ENCODE results near the gene PPP1R37. TPM values are rescaled to one million over a fixed set of nuclear protein-coding genes. Genes with fewer than 3 reads are reported as not detected.

The PPP1R37 gene
- polyA plus RNA-seq, 3 donors = 23.3 to 39.5 (median 32.4) TPM

- no peak for DNase-seq (ENCODE audit: extremely low read depth in 1 of 11, low read depth in 9 of 11, low spot score in 4 of 11)
These were observed 79.7 kb downstream of the PPP1R37 start for GRCh38 chr19:45172611-45173208.

GRCh38 chr19:45173816-45174215 lies 80.8 kb downstream of the PPP1R37 start:
- DNase-seq (ENCODE audit: extremely low read depth in 1 of 11, low read depth in 9 of 11, low spot score in 4 of 11) = no peak

DNA sequence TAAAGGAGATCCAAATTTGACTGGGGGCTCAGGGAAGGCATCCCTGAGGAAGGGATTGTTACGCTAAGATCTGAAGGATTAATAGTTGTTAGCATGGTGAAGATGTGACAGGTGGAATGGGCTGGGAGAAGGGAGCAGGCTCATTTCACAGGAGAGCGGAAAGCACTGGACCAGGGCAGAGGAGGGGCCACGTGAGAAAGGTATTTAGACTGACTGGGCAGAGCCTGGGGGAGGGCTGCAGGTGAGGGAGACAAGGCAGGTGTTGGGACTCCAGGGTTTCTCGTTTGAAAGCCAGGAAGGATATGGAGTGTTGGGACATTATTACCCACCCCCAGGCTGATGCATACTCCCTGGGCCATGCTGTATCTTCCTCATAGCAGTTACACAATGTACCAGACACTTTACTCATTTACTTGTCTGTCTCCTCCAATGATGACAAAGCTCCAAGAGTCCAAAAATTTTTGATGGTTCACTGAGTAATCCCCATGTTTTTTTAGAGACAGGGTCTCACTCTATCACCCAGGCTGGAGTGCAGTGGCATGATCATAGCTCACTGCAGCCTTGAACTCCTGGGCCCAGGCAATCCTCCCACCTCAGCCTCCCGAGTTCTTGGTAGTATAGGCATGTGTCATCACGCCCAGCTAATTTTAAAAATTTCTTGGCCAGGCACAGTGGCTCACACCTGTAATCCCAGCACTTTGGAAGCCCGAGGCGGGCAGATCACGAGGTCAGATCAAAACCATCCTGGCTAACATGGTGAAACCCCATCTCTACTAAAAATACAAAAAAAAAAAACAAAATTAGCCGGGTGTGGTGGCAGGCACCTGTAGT lies 82.8 kb downstream of the PPP1R37 start:
- no peak for DNase-seq (ENCODE audit: extremely low read depth in 1 of 11, low read depth in 9 of 11, low spot score in 4 of 11)

DNA sequence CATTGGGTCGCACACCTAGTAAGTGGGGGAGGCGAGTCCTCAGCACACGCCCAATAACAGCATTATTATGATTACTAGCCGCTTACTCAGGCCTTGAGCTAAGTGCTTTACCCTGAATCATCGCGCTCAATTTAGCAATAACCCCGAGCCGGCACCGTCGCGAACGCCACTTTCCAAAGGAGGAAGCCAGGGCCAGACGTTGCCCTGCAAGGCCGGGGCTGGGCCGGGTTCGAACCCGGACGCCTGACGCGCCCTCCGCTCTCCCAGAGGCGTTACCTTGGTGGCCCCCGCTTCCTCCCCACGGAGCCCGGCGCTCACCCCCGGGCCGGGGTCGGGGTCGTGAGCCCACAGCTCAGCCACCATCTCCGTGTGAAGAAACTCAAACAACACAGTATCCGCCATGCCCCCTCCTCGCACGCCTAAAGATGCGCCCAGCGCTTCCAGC lies 84.9 kb downstream of the PPP1R37 start, which contains the start of gene TRAPPC6A:
TRAPPC6A (minus strand) TSS at position 421 of the 445 bp plus-strand sequence; CDS start at position 402, 19 bp downstream.
- DNase-seq (ENCODE audit: extremely low read depth in 1 of 11, low read depth in 9 of 11, low spot score in 4 of 11) = no peak

DNA sequence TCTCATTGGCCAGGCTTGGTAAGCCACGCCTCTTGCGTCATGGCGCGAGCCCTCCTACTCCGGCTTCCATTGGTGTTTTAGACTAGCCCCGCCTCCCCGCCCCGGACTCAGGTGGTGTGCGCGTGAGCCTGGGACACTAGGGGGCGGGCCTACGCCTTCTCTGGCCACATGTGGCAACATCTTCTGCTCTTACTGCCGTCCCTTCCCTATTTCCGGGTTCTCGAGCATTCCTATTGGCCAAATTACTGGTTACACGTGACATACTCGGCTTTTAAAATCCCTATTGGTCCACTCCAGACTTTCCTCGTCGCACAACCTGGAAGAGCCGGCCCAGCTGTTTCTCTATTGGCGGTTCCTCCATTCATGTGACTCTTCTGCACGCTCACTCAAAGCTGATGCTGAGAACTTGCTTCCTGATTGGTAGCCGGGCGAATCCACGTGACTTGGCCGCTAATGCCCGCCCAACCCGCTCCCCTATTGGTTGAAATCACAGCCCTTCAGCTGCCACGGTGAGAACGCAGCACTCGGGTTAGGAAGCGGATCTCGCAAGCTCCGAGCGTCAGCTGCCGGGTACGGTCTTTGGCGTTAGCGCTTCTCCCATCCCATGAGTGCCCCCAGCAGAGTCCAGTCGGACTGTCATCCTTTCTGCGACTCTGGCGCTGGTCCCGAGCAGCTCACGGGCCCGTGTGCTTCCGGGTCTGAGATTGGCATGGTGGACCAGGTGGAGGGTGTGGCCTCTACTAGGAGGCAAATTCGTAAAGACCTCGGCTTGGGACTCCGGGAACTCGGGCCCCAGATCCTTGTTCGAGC lies 85.5 kb downstream of the PPP1R37 start, which contains the start of gene BLOC1S3:
BLOC1S3 (plus strand) TSS at position 523 of the 810 bp plus-strand sequence. CDS start 513 bp downstream, outside the sequence.
- DNase-seq (ENCODE audit: extremely low read depth in 1 of 11, low read depth in 9 of 11, low spot score in 4 of 11) = peak; percentile 97 to 100 (median 100)

DNA sequence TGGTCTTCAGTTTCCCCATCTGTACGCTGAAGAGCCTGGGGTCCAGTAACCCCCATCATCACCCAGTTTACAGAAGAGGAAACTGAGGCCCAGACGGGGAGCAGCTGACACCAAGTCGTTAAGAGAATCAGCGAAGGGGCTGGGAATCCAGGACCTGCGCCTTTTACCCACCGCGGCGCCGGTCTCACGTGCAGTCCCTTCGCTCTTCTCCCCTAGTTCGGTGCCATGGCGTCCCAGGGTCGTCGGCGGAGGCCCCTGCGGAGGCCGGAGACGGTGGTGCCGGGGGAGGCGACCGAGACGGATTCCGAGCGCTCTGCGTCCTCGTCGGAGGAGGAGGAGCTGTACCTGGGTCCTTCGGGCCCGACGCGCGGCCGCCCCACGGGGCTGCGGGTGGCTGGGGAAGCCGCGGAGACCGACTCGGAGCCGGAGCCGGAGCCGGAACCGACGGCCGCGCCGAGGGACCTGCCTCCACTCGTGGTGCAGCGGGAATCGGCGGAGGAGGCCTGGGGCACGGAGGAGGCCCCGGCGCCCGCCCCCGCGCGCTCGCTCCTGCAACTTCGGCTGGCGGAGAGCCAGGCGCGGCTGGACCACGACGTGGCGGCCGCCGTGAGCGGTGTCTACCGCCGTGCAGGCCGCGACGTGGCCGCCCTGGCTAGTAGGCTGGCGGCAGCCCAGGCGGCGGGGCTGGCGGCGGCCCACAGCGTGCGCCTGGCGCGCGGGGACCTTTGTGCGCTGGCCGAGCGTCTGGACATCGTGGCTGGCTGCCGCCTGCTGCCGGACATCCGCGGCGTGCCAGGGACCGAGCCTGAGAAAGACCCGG lies 86.3 kb downstream of the PPP1R37 start:
- DNase-seq (ENCODE audit: extremely low read depth in 1 of 11, low read depth in 9 of 11, low spot score in 4 of 11) = no peak

DNA sequence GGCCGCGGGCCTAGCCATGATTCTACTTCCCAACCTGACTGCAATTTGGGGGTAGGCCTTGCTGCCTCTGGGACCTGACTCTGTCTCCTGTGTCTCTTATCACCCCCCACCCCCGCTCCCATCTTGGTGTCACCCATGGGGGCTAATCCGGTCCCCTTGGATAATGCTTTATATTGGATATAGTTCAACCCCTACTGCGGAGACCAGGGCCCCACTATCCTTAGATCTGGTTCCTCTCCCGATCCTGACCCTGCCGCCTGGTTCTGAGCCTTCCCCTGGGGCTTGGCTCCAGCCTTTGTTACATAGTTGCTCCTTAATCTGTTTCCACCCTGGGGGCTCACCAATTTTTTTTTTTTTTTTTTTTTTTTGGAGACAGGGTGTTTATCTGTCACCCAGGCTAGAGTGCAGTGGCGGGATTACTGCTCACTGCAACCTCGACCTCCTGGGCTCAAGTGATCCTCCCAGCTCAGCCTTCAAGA lies 87.0 kb downstream of the PPP1R37 start:
- DNase-seq (ENCODE audit: extremely low read depth in 1 of 11, low read depth in 9 of 11, low spot score in 4 of 11) = no peak

GRCh38 chr19:45180936-45181335 lies 88.0 kb downstream of the PPP1R37 start:
- DNase-seq (ENCODE audit: extremely low read depth in 1 of 11, low read depth in 9 of 11, low spot score in 4 of 11) = no peak

- DNase-seq (ENCODE audit: extremely low read depth in 1 of 11, low read depth in 9 of 11, low spot score in 4 of 11) = no peak
These were observed 89.8 kb downstream of the PPP1R37 start for GRCh38 chr19:45182758-45183157.

DNA sequence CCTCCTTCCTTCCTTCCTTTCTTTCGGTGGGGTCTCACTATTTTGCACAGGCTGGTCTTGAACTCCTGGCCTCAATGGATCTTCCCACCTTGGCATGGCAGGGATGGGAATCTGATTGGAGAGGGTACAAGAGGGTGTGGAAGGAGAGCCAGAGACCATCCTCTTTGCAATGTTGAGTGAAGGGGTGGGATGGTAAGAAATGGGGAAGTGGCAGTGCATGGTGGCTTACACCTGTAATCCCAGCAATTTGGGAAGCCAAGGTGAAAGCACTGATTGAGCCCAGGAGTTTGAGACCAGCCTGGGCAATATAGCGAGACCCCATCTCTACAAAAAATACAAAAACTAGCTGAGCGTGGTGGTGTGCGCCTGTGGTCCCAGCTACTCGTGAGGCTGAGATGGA lies 91.1 kb downstream of the PPP1R37 start:
- no peak for DNase-seq (ENCODE audit: extremely low read depth in 1 of 11, low read depth in 9 of 11, low spot score in 4 of 11)

DNA sequence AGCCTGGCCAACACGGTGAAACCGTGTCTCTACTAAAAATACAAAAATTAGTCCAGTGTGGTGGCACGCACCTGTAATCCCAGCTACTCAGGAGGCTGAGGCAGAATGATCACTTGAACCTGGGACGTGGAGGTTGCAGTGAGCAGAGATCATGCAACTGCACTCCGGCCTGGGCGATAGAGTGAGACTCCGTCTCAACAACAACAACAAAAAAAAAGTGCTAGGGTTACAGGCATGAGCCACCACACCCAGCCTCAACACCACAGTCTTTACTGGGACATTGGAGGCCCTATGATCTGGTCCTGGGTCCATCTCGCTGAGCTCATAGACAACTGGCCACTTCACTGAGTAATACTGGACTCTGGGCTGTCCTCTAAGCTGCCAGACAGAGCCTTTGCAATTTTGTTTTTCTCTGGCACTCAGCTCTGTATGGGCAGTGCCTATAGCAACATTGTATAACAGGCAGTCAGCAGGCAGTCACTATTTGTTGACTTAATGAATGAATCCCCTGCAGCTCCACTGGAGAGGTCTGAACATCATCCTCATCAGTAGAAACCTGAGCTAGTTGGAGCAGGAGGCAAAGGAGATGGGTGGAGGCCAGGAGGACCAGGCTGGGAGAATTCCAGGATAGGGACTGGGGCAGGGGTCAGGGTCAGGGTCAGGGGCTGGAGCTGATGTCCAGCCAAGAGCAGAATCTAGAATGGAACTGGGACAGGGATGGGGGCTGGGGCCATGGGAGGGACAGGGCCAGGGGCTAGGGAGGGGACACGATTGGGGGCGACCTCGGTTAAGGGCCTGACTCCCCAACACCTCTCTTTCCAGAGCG lies 93.7 kb downstream of the PPP1R37 start:
- DNase-seq (ENCODE audit: extremely low read depth in 1 of 11, low read depth in 9 of 11, low spot score in 4 of 11) = no peak

DNA sequence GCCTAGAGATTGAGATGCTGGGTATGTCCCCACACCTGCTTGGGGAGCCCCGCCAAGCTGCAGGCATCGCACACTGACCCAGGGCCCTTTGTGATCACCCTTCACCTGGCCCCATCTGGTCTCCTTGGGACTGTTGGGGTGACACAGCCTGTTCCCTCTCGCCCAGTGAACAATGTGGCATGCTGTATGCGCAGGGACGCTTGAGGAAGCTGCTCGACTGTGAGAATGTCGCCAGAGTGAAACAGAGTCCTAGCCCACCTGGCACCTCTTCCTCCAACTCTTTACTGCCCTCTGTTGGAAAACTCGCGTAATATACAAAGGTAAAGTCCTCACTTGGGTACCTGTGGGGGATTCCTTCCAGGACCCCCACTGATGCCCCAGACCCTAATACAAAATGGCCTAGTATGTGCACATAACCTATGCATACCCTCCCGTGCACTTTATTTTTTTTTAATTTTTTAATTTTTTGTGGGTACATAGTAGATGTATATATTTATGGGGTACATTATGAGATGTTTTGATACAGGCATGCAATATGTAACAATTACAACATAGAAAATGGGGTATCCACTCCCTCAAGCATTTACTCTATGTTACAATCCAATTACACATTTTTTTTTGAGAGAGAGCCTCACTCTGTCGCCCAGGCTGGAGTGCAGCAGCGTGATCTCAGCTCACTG lies 94.6 kb downstream of the PPP1R37 start:
- DNase-seq (ENCODE audit: extremely low read depth in 1 of 11, low read depth in 9 of 11, low spot score in 4 of 11) = peak in 1 of 11 donors; percentile 29

GRCh38 chr19:45189971-45190370 lies 97.0 kb downstream of the PPP1R37 start:
- DNase-seq (ENCODE audit: extremely low read depth in 1 of 11, low read depth in 9 of 11, low spot score in 4 of 11) = no peak

DNA sequence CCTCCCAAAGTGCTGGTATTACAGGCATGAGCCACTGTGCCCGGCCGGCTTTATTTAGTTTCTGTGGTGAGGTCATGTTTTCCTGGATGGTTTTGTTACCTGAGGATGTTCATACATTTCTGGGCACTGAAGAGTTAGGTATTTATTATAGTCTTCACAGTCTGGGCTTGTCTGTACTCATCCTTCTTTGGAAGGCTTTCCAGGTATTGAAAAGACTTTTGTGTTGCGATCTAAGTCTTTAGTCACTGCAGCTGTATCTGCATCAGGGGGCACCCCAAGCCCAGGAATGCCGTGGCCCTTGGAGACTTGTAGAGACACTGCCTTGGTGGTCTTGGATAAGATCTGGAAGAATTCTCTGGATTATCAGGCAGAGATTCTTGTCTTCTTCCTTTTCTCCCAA lies 98.4 kb downstream of the PPP1R37 start:
- DNase-seq (ENCODE audit: extremely low read depth in 1 of 11, low read depth in 9 of 11, low spot score in 4 of 11) = no peak

- no peak for DNase-seq (ENCODE audit: extremely low read depth in 1 of 11, low read depth in 9 of 11, low spot score in 4 of 11)
These were observed 102.8 kb downstream of the PPP1R37 start for GRCh38 chr19:45195764-45196163.
